GM12878 (cell line): ENCODE data around the gene KRTAP5-10. TPM values are rescaled to one million over a fixed set of nuclear protein-coding genes. Genes with fewer than 3 reads are reported as not detected.

Experiments used
- ATAC-seq: fragments of 200-7000 bp; cut with Tn5 transposase; 3 replicates; pipeline ENCODE4 v1.9.1; 2020; ENCODE audit warnings: mild to moderate bottlenecking, moderate library complexity
- BruUV-seq: library from RNA; stranded (reverse); fragments of 400-500 nt; replicated peaks from 2 replicates; lab custom pipeline; 2021; lab: Mats Ljungman, UMichigan
- CTCF ChIA-PET: fragments of 300-600 bp; sonication (Branson Sonifier 250); formaldehyde crosslinking; extraction: SDS; loops from one replicate; lab custom pipeline; 2021; ENCODE audit warnings: inconsistent platforms; lab: Yijun Ruan, JAX
- POLR2A ChIA-PET: fragments of 350-600 bp; formaldehyde crosslinking; extraction: SDS; loops from one replicate; lab custom pipeline; 2021; ENCODE audit warnings: inconsistent platforms; lab: Charles Lee
- RAD21 ChIA-PET: fragments of 300-600 bp; sonication (Branson Sonifier 250); formaldehyde crosslinking; loops from one replicate; lab custom pipeline; 2023; ENCODE audit warnings: antibody characterized with exemption; ENCODE audit not compliant: unreplicated experiment; lab: Charles Lee
- SMC1A ChIA-PET: fragments of 300-600 bp; sonication (Branson Sonifier 250); formaldehyde crosslinking; loops from one replicate; lab custom pipeline; 2023; ENCODE audit not compliant: unreplicated experiment, uncharacterized antibody; lab: Charles Lee
- DNase-seq: peaks from one replicate; pipeline ENCODE4 v3.0.0-alpha.2; 2011; ENCODE audit warnings: low read depth, low spot score
- FAIRE-seq: peaks from 3 replicates; lab custom pipeline; 2011; peaks lifted over from hg19 to GRCh38; lab: Jason Lieb, UNC
- H2AFZ ChIP-seq: 2 replicates; pipeline ENCODE4 v1.6.0; 2011; ENCODE audit warnings: low read depth, low read length, control low read depth; ENCODE audit not compliant: control insufficient read depth
- H3K27ac ChIP-seq: 2 replicates; pipeline ENCODE4 v1.5.1; 2011; ENCODE audit warnings: control low read depth; ENCODE audit not compliant: control insufficient read depth, insufficient read depth
- H3K27me3 ChIP-seq, 2 experiments: replicated peaks in 1 of 2; 2 replicates each; pipeline versions ENCODE4 v1.6.0 to v1.6.1; 2011; ENCODE audit warnings: low read length in 1 of 2; ENCODE audit not compliant: control insufficient read depth in 2 of 2, insufficient read depth in 2 of 2
- H3K36me3 ChIP-seq, 2 experiments: 2 replicates each; pipeline ENCODE4 v1.5.1; 2011; ENCODE audit warnings: low read length in 1 of 2; ENCODE audit not compliant: control insufficient read depth in 2 of 2, insufficient read depth in 2 of 2
- H3K4me1 ChIP-seq: 2 replicates; pipeline ENCODE4 v1.6.1; 2011; ENCODE audit warnings: mild to moderate bottlenecking, low read length, moderate library complexity, mixed read lengths; ENCODE audit not compliant: control insufficient read depth, insufficient read depth
- H3K4me2 ChIP-seq: 2 replicates; pipeline ENCODE4 v1.6.0; 2011; ENCODE audit warnings: control low read depth; ENCODE audit not compliant: control insufficient read depth, insufficient read depth
- H3K4me3 ChIP-seq: fragments of 200-600 bp; sonication (generic); 2 replicates; pipeline ENCODE4 v1.5.1; 2016
- H3K79me2 ChIP-seq: 2 replicates; pipeline ENCODE4 v1.6.0; 2011; ENCODE audit warnings: low read length; ENCODE audit not compliant: control insufficient read depth, insufficient read depth
- H3K9ac ChIP-seq: 2 replicates; pipeline ENCODE4 v1.8.0; 2011; ENCODE audit warnings: low read length, control low read depth, mixed read lengths; ENCODE audit not compliant: control insufficient read depth, insufficient read depth
- H3K9me3 ChIP-seq: replicated peaks from 3 replicates; pipeline ENCODE4 v1.5.1; 2011; ENCODE audit warnings: mild to moderate bottlenecking, low read length; ENCODE audit not compliant: control insufficient read depth, insufficient read depth
- H4K20me1 ChIP-seq: 2 replicates; pipeline ENCODE4 v1.6.0; 2011; ENCODE audit not compliant: control insufficient read depth, insufficient read depth
- EP300 ChIP-seq, 2 experiments: fragments of 150-350 bp in 1 of 2; IDR thresholded peaks; 2 replicates each; pipeline ENCODE4 v1.6.1; 2011 to 2012; ENCODE audit warnings: low read depth in 2 of 2, low read length in 2 of 2, borderline replicate concordance in 1 of 2, improper control_type of control experiment in 1 of 2, inconsistent platforms in 1 of 2; ENCODE audit not compliant: control insufficient read depth in 1 of 2
- RELA ChIP-seq: fragments of 450-650 bp; IDR thresholded peaks from 2 replicates; pipeline ENCODE4 v1.8.0; 2014; ENCODE audit warnings: borderline replicate concordance; ENCODE audit not compliant: partially characterized antibody
- RFX5 ChIP-seq: IDR thresholded peaks from 2 replicates; pipeline ENCODE4 v1.6.1; 2011; ENCODE audit warnings: low read depth, low read length, improper control_type of control experiment
- SIN3A ChIP-seq: IDR thresholded peaks from 2 replicates; pipeline ENCODE4 v1.6.1; 2012; ENCODE audit warnings: low read depth, low read length, improper control_type of control experiment
- WGBS: methylation state at CpG from one replicate; pipeline ENCODE4 v1.1.6; 2016; ENCODE audit warnings: low lambda C conversion rate; ENCODE audit not compliant: insufficient replicate concordance, insufficient coverage; ENCODE audit errors: missing lambda C conversion rate; 5-methylcytosine and 5-hydroxymethylcytosine counted together
- in situ Hi-C: fragments of 300-500 bp; cut with MboI; formaldehyde crosslinking; loops from 9 replicates; pipeline ENCODE4 v1.14.3; 2018; ENCODE audit warnings: mixed read lengths
- intact Hi-C: fragments of 100-400 bp; cut with micrococcal nuclease; formaldehyde crosslinking; loops from one replicate; pipeline ENCODE4 v1.14.2; 2022; ENCODE audit not compliant: unreplicated experiment
- polyA plus RNA-seq, 11 experiments: library from polyadenylated mRNA; depleted of rRNA in 4 of 11; unstranded in 6 of 11; stranded (reverse) in 5 of 11; fragments of >200 nt; fragmentation: Nextera tagmentation in 4 of 11; fragmentation: Illumina TruSeq in 1 of 11; extraction: Ambion mirVana in 4 of 11; extraction: Trizol in 1 of 11; gene quantifications; 1 replicate in 1 of 11; 2 replicates in 10 of 11; pipeline versions ENCODE4 v1.2.1 to v1.2.3, GENCODE V29; 2011 to 2016; ENCODE audit warnings: inconsistent platforms in 2 of 11, missing spikeins in 2 of 11, low read depth in 1 of 11
- total RNA-seq, 4 experiments: library from RNA; depleted of rRNA in 3 of 4; stranded (reverse); fragments of >200 nt in 3 of 4; fragmentation: Illumina TruSeq in 1 of 4; extraction: Trizol in 1 of 4; gene quantifications; 2 replicates each; pipeline versions ENCODE4 v1.2.1 to v1.2.3, GENCODE V29; 2013 to 2021
- TF ChIP-seq, protein P1 (sequence below): IDR thresholded peaks from 2 replicates; pipeline ENCODE4 v1.6.1; 2011; ENCODE audit warnings: mild to moderate bottlenecking, low read depth, low read length, moderate library complexity; ENCODE audit not compliant: insufficient replicate concordance

The KRTAP5-10 gene
- total and polyA plus RNA-seq, 10 of the 15 experiments (the other 5 are each of a cell fraction or from before 2014, with no cell fraction given): 0.06 to 0.10 (median 0.06) TPM; not detected in 7

DNA sequence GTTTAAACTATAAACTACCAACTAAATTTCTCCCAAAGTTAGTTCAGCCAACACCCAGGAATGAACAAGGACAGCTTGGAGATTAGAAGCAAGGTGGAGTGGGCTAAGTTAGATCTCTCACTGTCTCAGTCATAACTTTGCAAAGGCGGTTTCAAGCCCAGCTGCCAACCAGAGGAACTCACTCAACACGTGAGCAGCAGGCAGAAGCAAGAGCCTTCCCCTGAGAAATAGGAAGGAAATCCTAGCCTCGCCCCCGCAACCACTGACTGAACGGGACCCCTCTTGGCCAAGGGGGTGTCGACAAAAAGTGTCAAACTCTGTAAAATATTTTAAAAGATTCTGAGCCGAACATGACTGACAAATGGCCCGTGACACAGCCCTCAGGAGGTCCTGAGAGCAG, 21.5 kb upstream of the KRTAP5-10 start:
- intact Hi-C loops: no loop called here
- ChIA-PET SMC1A (no interaction called here), CTCF (no interaction called here), POLR2A (no interaction called here)
- no peaks in the 10 kb centered on the region for H4K20me1 ChIP-seq
- no peak overlapping the region; the same call in 1 of the 2 replicates for H3K4me2 ChIP-seq
- peaks cover 41% of the 10 kb centered on the region for H3K4me1 ChIP-seq
- no peak for ATAC-seq
- FAIRE-seq: no peak
- WGBS: 2% methylated on average over 8 of the region's 8 CpGs
- no TSS peak for BruUV-seq
- H2AFZ ChIP-seq: peak overlapping the region; percentile 34; the same call in 1 of the 2 replicates
- peaks cover 38% of the 10 kb centered on the region for H3K9me3 ChIP-seq
- H3K27me3 ChIP-seq: no peaks in the 10 kb centered on the region
- no peak for TF ChIP-seq RELA
- TF ChIP-seq, all 136 proteins: peak for 0
- in situ Hi-C loops: no loop called here
- no peak for DNase-seq
- Histone ChIP-seq H3K9ac (no peak overlapping the region), H3K4me3 (no peak overlapping the region), H3K27ac (0 out of 2 replicates have a peak overlapping the region, but pooled peaks have one; percentile 18), H3K36me3 (no peaks in the 10 kb centered on the region), H3K79me2 (no peaks in the 10 kb centered on the region)
- RAD21 ChIA-PET: no interaction called here

DNA sequence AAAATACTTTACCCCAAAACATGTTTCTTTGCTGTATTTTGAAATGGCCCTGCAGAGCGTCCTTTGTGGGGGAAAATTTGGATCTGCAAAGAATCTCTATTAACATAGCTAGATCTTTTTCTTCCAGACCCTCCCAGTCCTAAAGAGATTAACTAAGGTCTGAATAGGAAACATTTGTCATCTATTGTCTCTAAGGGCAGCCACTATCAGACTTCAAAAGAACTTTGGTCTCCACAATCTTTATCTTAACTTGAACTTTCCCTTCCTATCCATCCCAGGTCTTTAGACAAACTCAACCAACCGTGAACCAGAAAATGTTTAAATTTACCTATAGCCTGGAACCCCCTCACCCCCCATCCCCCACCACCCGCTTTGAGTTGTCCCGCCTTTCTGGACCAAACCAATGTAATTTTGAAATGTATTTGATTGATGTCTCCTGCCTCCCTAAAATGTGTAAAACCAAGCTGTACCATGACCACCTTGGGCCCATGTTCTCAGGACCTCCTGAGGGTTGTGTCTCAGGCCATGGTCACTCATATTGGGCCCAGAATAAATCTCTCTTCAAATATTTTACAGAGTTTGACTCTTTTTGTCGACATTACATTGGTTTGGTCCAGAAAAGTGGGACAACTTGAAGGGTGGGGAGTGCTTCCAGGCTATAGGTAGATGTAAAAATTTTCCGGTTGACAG, 20.7 kb upstream of the KRTAP5-10 start:
- Histone ChIP-seq H3K27ac (no peak overlapping the region), H3K4me2 (no peak overlapping the region), H3K9me3 (peaks cover 36% of the 10 kb centered on the region), H4K20me1 (no peaks in the 10 kb centered on the region), H3K79me2 (no peaks in the 10 kb centered on the region), H3K9ac (no peak overlapping the region), H3K4me3 (no peak overlapping the region), H3K36me3 (no peaks in the 10 kb centered on the region), H3K4me1 (peaks cover 36% of the 10 kb centered on the region), H3K27me3 (no peaks in the 10 kb centered on the region), H2AFZ (no peak overlapping the region)
- ChIA-PET CTCF (interaction anchor here (0.6 to 1.0 kb wide), 2 partner anchors 19 to 861 kb away, joined by 3 read pairs; no protein-coding TSS in a partner anchor), RAD21 (no interaction called here), POLR2A (no interaction called here), SMC1A (no interaction called here)
- WGBS: 58% methylated on average over 6 of the region's 6 CpGs
- in situ Hi-C loops: no loop called here
- ATAC-seq: no peak
- FAIRE-seq: no peak
- no peak for DNase-seq
- intact Hi-C loops: no loop called here
- no TSS peak for BruUV-seq
- TF ChIP-seq, protein P1, sequence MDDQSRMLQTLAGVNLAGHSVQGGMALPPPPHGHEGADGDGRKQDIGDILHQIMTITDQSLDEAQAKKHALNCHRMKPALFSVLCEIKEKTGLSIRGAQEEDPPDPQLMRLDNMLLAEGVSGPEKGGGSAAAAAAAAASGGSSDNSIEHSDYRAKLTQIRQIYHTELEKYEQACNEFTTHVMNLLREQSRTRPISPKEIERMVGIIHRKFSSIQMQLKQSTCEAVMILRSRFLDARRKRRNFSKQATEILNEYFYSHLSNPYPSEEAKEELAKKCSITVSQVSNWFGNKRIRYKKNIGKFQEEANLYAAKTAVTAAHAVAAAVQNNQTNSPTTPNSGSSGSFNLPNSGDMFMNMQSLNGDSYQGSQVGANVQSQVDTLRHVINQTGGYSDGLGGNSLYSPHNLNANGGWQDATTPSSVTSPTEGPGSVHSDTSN: no peak
- TF ChIP-seq RFX5 (no peak), EP300 (IDR thresholded peaks at IDR 0.05; ENCODE audit: borderline replicate concordance in 1 of 2, control insufficient read depth in 1 of 2, low read depth in 2 of 2, low read length in 2 of 2) (no peak), SIN3A (no peak)
